ACC112 (cell line): ENCODE results near the gene ZNF189.

Experiments
- H2AFZ ChIP-seq: fragments of 200-600 bp; sonication (generic); one replicate; pipeline ENCODE4 v1.6.0; 2017; ENCODE audit warnings: antibody characterized with exemption, low read length; ENCODE audit not compliant: unreplicated experiment
- H3K27ac ChIP-seq: fragments of 200-600 bp; sonication (generic); 2 replicates; pipeline ENCODE4 v1.5.1; 2014; ENCODE audit warnings: low read depth, mild to moderate bottlenecking, antibody characterized with exemption, low read length, moderate library complexity
- H3K27me3 ChIP-seq: fragments of 200-600 bp; sonication (generic); 2 replicates; pipeline ENCODE4 v1.6.1; 2014; ENCODE audit warnings: mild to moderate bottlenecking, antibody characterized with exemption, low read length, moderate library complexity, mixed read lengths; ENCODE audit not compliant: insufficient read depth
- H3K36me3 ChIP-seq: fragments of 200-600 bp; sonication (generic); 2 replicates; pipeline ENCODE4 v1.6.1; 2016; ENCODE audit warnings: mild to moderate bottlenecking, antibody characterized with exemption, low read length, moderate library complexity, mixed read lengths; ENCODE audit not compliant: insufficient read depth
- H3K4me1 ChIP-seq: fragments of 200-600 bp; sonication (generic); one replicate; pipeline ENCODE4 v1.6.1; 2016; ENCODE audit warnings: low read length, mixed read lengths; ENCODE audit not compliant: insufficient read depth, unreplicated experiment, control insufficient read depth
- H3K4me3 ChIP-seq: fragments of 200-600 bp; sonication (generic); 2 replicates; pipeline ENCODE4 v1.5.1; 2014; ENCODE audit warnings: mild to moderate bottlenecking, low read depth, low read length
- H3K79me2 ChIP-seq: fragments of 200-600 bp; sonication (generic); one replicate; pipeline ENCODE4 v1.6.0; 2016; ENCODE audit warnings: low read length; ENCODE audit not compliant: control insufficient read depth, unreplicated experiment, insufficient read depth

Gene ZNF189

DNA sequence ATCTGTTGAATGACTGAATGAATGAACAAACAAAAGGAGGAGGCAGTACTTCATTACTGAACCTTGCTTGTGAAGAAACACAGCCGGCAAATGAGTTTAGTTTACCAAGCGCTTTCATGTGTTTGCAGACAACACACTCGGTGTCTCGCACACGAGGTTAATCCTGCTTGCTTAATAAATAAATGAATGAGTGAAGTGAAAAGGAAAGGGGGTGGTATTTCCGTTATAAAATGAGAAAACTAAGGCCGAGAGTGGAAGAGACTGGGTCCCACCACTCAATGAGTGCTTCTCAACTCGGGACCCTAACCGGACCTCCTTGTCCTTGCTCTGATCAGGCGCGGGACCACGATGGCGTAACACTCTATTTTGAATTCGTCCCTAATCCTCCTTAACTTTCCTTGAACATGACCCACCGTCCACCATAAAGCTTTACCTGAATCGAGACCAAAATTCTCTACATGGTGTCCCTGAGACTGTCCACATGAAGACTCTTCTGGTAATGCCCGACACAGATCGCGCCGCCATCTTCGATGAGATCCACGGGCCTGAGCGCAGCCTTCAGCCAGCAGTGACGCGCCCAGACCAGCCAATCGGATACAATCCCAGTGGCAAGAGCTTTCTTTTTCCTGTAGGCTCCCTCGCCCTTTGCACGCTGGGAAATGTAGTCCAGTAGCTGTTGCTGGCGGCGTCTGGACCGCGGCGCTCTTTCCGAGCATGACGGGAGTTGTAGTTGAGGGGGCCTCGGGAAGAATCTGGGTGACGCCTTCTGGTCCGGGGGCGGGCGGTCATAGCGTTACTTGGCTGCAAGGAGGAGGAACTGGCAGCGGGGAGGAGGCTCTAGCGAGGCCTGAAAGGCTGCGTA is at the start of gene ZNF189, which contains the start of gene MRPL50:
Gene ZNF189, plus strand, starts transcription at position 784 of the 862 bp plus-strand sequence. CDS start 306 bp downstream, outside the sequence.
Gene MRPL50, minus strand, starts transcription at position 551 of the 862 bp plus-strand sequence. Its CDS starts 26 bp downstream, at position 525.
- Histone ChIP-seq H2AFZ (peak within 1 kb of the TSS; percentile 91), H3K4me3 (peak within 1 kb of the TSS; percentile 89), H3K27ac (peak within 1 kb of the TSS; percentile 50), H3K4me1 (peaks cover 10% of the 10 kb centered on the region), H3K27me3 (no peaks in the 10 kb centered on the region), H3K36me3 (peaks cover 56% of the 10 kb centered on the region), H3K79me2 (peaks cover 76% of the 10 kb centered on the region)

DNA sequence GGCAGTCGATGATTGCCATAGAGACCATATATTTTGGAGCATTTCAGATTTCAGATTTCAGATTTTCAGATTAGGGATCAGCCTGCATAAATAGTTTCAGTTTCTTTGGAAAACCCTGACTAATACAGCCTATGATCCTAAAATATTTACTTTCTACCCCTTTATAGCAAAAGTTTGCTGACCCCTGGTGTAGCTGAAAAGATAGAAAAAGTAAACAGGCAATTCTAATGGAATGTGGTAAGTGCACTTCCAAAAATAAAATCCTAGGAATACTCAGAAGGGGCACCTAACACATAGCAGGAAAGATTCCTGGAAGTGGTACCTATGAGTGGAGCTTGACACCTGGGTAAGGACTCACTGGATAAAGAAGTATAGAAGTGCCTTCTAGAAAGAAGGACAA is 48.4 kb upstream of the ZNF189 start:
- Histone ChIP-seq H3K27ac (no peak overlapping the region), H2AFZ (no peak overlapping the region), H3K27me3 (peaks cover 38% of the 10 kb centered on the region; the same call in 1 of the 2 replicates), H3K79me2 (no peaks in the 10 kb centered on the region), H3K4me3 (no peak overlapping the region), H3K36me3 (no peaks in the 10 kb centered on the region), H3K4me1 (no peaks in the 10 kb centered on the region)

DNA sequence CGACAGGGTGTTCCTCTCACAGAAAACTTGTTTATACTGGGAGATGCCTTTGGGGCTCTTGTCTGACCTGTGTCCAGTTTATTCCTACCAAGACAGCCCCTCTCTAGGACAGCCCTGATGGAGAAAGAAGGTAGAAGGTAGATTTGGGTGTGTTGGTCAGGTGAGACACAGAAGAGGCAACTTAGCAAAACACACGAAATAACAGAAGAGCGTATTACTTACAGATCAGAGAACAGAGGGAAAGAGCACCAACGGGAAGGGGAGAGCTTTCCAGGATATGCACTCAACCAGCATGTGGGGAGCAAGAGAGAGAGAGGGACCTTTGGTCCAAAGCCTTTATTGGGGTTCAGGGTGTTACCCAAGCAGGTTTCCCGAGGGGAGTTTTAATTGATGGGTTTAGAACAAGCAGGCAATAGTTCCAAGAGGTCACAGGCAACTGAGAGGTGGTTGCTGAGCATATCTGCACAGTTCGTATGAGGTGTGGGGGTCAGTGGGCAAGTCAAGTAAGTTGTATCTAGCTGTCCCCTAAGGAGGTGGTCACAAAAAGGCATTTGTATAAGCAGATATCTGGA is 45.7 kb upstream of the ZNF189 start:
- H3K27ac ChIP-seq, result no peak overlapping the region
- H3K4me1 ChIP-seq, result no peaks in the 10 kb centered on the region
- H3K4me3 ChIP-seq, result no peak overlapping the region
- no peaks in the 10 kb centered on the region for H3K79me2 ChIP-seq
- H2AFZ ChIP-seq, result no peak overlapping the region
- peaks cover 16% of the 10 kb centered on the region; the same call in 1 of the 2 replicates for H3K27me3 ChIP-seq
- no peaks in the 10 kb centered on the region for H3K36me3 ChIP-seq

- H3K79me2 ChIP-seq, result no peaks in the 10 kb centered on the region
- H3K36me3 ChIP-seq, result no peaks in the 10 kb centered on the region
- no peak overlapping the region for H2AFZ ChIP-seq
- H3K27me3 ChIP-seq, result peaks cover 10% of the 10 kb centered on the region; the same call in 1 of the 2 replicates
- H3K4me3 ChIP-seq, result no peak overlapping the region
- H3K27ac ChIP-seq, result no peak overlapping the region
- H3K4me1 ChIP-seq, result no peaks in the 10 kb centered on the region
Observed at GRCh38 chr9:101353683-101354082, 45.0 kb upstream of the ZNF189 start.

- H3K27me3 ChIP-seq, result peaks cover 10% of the 10 kb centered on the region; the same call in 1 of the 2 replicates
- H2AFZ ChIP-seq, result no peak overlapping the region
- no peaks in the 10 kb centered on the region for H3K79me2 ChIP-seq
- no peak overlapping the region for H3K4me3 ChIP-seq
- no peaks in the 10 kb centered on the region for H3K4me1 ChIP-seq
- no peaks in the 10 kb centered on the region for H3K36me3 ChIP-seq
- H3K27ac ChIP-seq, result no peak overlapping the region
Observed at GRCh38 chr9:101354143-101354764, 44.4 kb upstream of the ZNF189 start.

- Histone ChIP-seq H3K27me3 (peaks cover 4% of the 10 kb centered on the region; the same call in 1 of the 2 replicates), H2AFZ (no peak overlapping the region), H3K4me3 (no peak overlapping the region), H3K4me1 (no peaks in the 10 kb centered on the region), H3K36me3 (no peaks in the 10 kb centered on the region), H3K79me2 (no peaks in the 10 kb centered on the region), H3K27ac (no peak overlapping the region)
Observed at GRCh38 chr9:101354765-101355708, 43.6 kb upstream of the ZNF189 start.

DNA sequence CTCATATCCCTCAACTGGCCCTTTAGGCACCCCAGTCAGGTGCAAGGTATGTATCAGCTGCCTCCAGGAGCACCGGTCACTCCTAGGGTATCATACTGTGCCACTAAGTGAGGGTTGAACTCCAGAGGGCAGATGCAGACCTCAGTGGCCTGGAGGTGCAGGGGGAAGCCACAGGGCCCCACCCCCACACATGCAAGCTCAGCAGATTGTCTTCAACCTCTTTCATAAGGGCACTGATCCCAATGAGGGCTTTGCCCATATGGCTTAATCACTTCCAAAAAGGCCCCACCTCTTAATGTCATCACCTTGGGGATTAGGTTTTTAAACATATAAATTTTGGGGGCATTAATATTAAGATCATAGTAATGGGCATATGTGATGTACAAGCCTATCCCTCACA is 42.0 kb upstream of the ZNF189 start:
- Histone ChIP-seq H3K4me1 (no peaks in the 10 kb centered on the region), H2AFZ (no peak overlapping the region), H3K79me2 (no peaks in the 10 kb centered on the region), H3K27ac (no peak overlapping the region), H3K36me3 (no peaks in the 10 kb centered on the region), H3K4me3 (no peak overlapping the region), H3K27me3 (no peaks in the 10 kb centered on the region)

DNA sequence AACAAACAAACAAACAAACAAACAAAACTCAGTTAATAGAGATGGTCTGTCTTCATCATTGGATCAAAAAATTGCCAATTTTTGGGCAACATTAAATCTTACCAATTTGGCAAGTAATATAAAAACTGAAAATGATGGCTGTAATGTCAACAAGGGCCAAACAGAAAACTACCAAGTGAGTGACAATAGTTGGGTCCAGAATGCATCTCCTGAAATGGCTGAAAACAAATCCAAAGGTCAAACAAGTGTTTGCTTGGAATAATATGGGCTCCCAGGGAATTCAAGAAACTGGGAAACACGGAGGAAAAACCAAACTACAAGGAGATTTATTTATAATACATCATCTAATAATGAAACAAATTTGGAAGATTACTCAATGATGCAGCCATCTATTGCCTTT is 39.0 kb upstream of the ZNF189 start:
- Histone ChIP-seq H3K27ac (no peak overlapping the region), H3K79me2 (no peaks in the 10 kb centered on the region), H3K4me3 (no peak overlapping the region), H3K4me1 (no peaks in the 10 kb centered on the region), H3K27me3 (no peaks in the 10 kb centered on the region), H3K36me3 (no peaks in the 10 kb centered on the region), H2AFZ (no peak overlapping the region)

DNA sequence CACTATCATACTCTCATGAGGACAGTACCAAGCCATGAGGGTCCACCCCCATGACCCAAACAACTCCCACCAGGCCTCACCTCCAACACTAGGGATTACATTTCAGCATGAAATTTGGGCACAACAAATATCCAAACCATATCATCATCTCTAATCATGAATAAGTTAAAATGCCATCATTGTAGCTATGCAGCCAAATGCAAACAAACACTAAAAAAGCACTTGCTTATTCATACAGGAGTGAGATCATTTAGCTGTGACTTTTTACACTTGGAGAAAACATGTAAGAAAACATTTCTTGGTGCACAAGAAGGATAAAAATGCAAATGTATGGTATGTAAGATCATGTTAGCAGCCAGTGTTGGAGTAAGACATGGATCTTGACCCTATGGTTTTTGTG is 38.0 kb upstream of the ZNF189 start:
- H3K4me3 ChIP-seq, result no peak overlapping the region
- no peaks in the 10 kb centered on the region for H3K36me3 ChIP-seq
- H2AFZ ChIP-seq, result no peak overlapping the region
- no peaks in the 10 kb centered on the region for H3K4me1 ChIP-seq
- H3K27ac ChIP-seq, result no peak overlapping the region
- H3K79me2 ChIP-seq, result no peaks in the 10 kb centered on the region
- no peaks in the 10 kb centered on the region for H3K27me3 ChIP-seq

GRCh38 chr9:101362450-101362849 is 36.2 kb upstream of the ZNF189 start:
- no peak overlapping the region for H2AFZ ChIP-seq
- no peak overlapping the region for H3K27ac ChIP-seq
- H3K4me3 ChIP-seq, result no peak overlapping the region
- no peaks in the 10 kb centered on the region for H3K79me2 ChIP-seq
- no peaks in the 10 kb centered on the region for H3K36me3 ChIP-seq
- no peaks in the 10 kb centered on the region for H3K27me3 ChIP-seq
- H3K4me1 ChIP-seq, result no peaks in the 10 kb centered on the region
